Effector memory CD4-positive, alpha-beta T cell (primary cell): ENCODE measurements around the gene ATF6.

Source experiments
- DNase-seq, 3 donors: peaks; one replicate each; pipeline ENCODE4 v3.0.0-alpha.2; 2020
- H3K27ac ChIP-seq: 2 replicates; pipeline ENCODE4 v1.7.0; 2013; ENCODE audit warnings: mild to moderate bottlenecking, low read length, moderate library complexity; ENCODE audit not compliant: insufficient read depth, poor library complexity, severe bottlenecking
- H3K27me3 ChIP-seq: replicated peaks from 2 replicates; pipeline ENCODE4 v1.7.0; 2013; ENCODE audit warnings: mild to moderate bottlenecking, low read length; ENCODE audit not compliant: insufficient read depth, control insufficient read depth, poor library complexity, severe bottlenecking
- H3K36me3 ChIP-seq: 2 replicates; pipeline ENCODE4 v1.7.0; 2013; ENCODE audit warnings: mild to moderate bottlenecking, low read length, moderate library complexity; ENCODE audit not compliant: control insufficient read depth, insufficient read depth
- H3K4me1 ChIP-seq: 2 replicates; pipeline ENCODE4 v1.7.0; 2013; ENCODE audit warnings: low read length, mild to moderate bottlenecking; ENCODE audit not compliant: control insufficient read depth, insufficient read depth, poor library complexity, severe bottlenecking
- H3K4me3 ChIP-seq: 2 replicates; pipeline ENCODE4 v1.7.0; 2013; ENCODE audit warnings: low read length, low read depth, mild to moderate bottlenecking; ENCODE audit not compliant: insufficient read depth, poor library complexity, severe bottlenecking
- H3K9me3 ChIP-seq: 2 replicates; pipeline ENCODE4 v1.7.0; 2013; ENCODE audit warnings: mild to moderate bottlenecking, low read length, moderate library complexity; ENCODE audit not compliant: control insufficient read depth

ATF6 gene

GRCh38 chr1:161921990-161922389, 155.9 kb downstream of the ATF6 start:
- Histone ChIP-seq H3K36me3 (peaks cover 6% of the 10 kb centered on the region), H3K9me3 (no peaks in the 10 kb centered on the region), H3K27me3 (no peaks in the 10 kb centered on the region), H3K4me3 (no peak overlapping the region), H3K27ac (no peak overlapping the region), H3K4me1 (peaks cover 4% of the 10 kb centered on the region)
- DNase-seq, result no peak

- Histone ChIP-seq H3K27me3 (no peaks in the 10 kb centered on the region), H3K27ac (no peak overlapping the region), H3K4me1 (peaks cover 6% of the 10 kb centered on the region), H3K9me3 (no peaks in the 10 kb centered on the region), H3K36me3 (peaks cover 6% of the 10 kb centered on the region), H3K4me3 (no peak overlapping the region)
- DNase-seq, result no peak
Observed at GRCh38 chr1:161928056-161928455, 161.9 kb downstream of the ATF6 start.

- H3K27me3 ChIP-seq, result no peaks in the 10 kb centered on the region
- peaks cover 6% of the 10 kb centered on the region for H3K36me3 ChIP-seq
- H3K9me3 ChIP-seq, result no peaks in the 10 kb centered on the region
- H3K4me1 ChIP-seq, result peaks cover 11% of the 10 kb centered on the region
- no peak overlapping the region for H3K4me3 ChIP-seq
- no peak overlapping the region for H3K27ac ChIP-seq
- no peak for DNase-seq
Observed at GRCh38 chr1:161929137-161929536, 163.0 kb downstream of the ATF6 start.

- no peak overlapping the region for H3K27ac ChIP-seq
Observed at GRCh38 chr1:161930064-161930463, 163.9 kb downstream of the ATF6 start.

GRCh38 chr1:161932668-161933067, 166.5 kb downstream of the ATF6 start:
- no peaks in the 10 kb centered on the region for H3K27me3 ChIP-seq
- H3K4me3 ChIP-seq, result no peak overlapping the region
- H3K4me1 ChIP-seq, result peaks cover 26% of the 10 kb centered on the region
- no peaks in the 10 kb centered on the region for H3K36me3 ChIP-seq
- no peaks in the 10 kb centered on the region for H3K9me3 ChIP-seq
- H3K27ac ChIP-seq, result no peak overlapping the region
- no peak for DNase-seq

More at GRCh38 chr1:161930064-161930463, 163.9 kb downstream of the ATF6 start:
- no peak for DNase-seq
- Histone ChIP-seq H3K4me1 (peaks cover 19% of the 10 kb centered on the region), H3K27me3 (no peaks in the 10 kb centered on the region), H3K4me3 (no peak overlapping the region), H3K36me3 (peaks cover 6% of the 10 kb centered on the region), H3K9me3 (no peaks in the 10 kb centered on the region)

- H3K4me1 ChIP-seq, result peaks cover 26% of the 10 kb centered on the region
- no peaks in the 10 kb centered on the region for H3K9me3 ChIP-seq
- no peaks in the 10 kb centered on the region for H3K27me3 ChIP-seq
- H3K4me3 ChIP-seq, result no peak overlapping the region
- DNase-seq, result no peak
- H3K27ac ChIP-seq, result no peak overlapping the region
- no peaks in the 10 kb centered on the region for H3K36me3 ChIP-seq
Observed at GRCh38 chr1:161933592-161934588, 167.8 kb downstream of the ATF6 start.

GRCh38 chr1:161935264-161935663, 169.1 kb downstream of the ATF6 start:
- H3K27ac ChIP-seq, result no peak overlapping the region
- no peak for DNase-seq
- H3K9me3 ChIP-seq, result no peaks in the 10 kb centered on the region
- peaks cover 26% of the 10 kb centered on the region for H3K4me1 ChIP-seq
- H3K36me3 ChIP-seq, result no peaks in the 10 kb centered on the region
- no peak overlapping the region for H3K4me3 ChIP-seq
- H3K27me3 ChIP-seq, result no peaks in the 10 kb centered on the region

- H3K36me3 ChIP-seq, result no peaks in the 10 kb centered on the region
- peaks cover 26% of the 10 kb centered on the region for H3K4me1 ChIP-seq
- H3K9me3 ChIP-seq, result no peaks in the 10 kb centered on the region
- H3K27me3 ChIP-seq, result no peaks in the 10 kb centered on the region
- DNase-seq, result no peak
- H3K27ac ChIP-seq, result no peak overlapping the region
- H3K4me3 ChIP-seq, result no peak overlapping the region
Observed at GRCh38 chr1:161936786-161937185, 170.7 kb downstream of the ATF6 start.

GRCh38 chr1:161940866-161941591, 174.9 kb downstream of the ATF6 start:
- no peak overlapping the region for H3K4me3 ChIP-seq
- H3K4me1 ChIP-seq, result no peaks in the 10 kb centered on the region
- H3K27ac ChIP-seq, result no peak overlapping the region
- H3K9me3 ChIP-seq, result no peaks in the 10 kb centered on the region
- DNase-seq, result no peak
- H3K36me3 ChIP-seq, result peaks cover 9% of the 10 kb centered on the region
- H3K27me3 ChIP-seq, result no peaks in the 10 kb centered on the region
